ENCODE results near the gene TEAD1. TPM values are rescaled to one million over a fixed set of nuclear protein-coding genes. Genes with fewer than 3 reads are reported as not detected.

TEAD1 gene
- total RNA-seq, 4 donors from 2014 or later, result 45.7 to 88.7 (median 71.4) TPM

DNA sequence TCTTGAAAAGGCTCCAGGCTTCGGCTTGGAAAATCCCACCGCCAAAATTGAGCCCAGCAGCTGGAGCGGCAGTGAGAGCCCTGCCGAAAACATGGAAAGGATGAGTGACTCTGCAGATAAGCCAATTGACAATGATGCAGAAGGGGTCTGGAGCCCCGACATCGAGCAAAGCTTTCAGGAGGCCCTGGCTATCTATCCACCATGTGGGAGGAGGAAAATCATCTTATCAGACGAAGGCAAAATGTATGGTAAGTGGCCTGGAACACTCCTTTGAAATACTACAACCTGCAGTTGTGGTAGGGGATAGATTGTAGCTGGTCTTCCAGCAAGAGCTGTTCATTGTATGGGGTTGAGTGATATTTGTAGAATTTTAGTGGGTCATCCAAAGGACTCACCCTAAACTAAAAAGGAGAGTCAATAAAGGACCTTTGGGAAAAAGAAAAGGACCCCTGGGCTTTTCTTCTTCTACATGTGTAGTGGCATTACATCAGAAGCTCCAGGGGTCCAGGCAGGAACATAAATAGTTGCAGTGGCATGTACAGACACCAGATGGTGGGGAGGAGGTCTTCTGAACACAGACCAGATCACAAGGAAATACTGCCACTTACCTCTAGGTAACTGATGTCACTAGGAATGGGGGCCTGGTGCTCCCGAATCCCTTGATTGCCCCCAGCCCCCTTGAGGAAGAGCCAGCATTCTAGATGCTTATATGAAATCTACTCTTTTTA, 90.1 kb downstream of the TEAD1 start:
- no peak overlapping the region for H3K4me3 ChIP-seq (ENCODE audit: low read depth, poor library complexity, severe bottlenecking)
- no peak for TF ChIP-seq POLR2A (IDR thresholded peaks at IDR 0.05)
- TF ChIP-seq, protein P1, sequence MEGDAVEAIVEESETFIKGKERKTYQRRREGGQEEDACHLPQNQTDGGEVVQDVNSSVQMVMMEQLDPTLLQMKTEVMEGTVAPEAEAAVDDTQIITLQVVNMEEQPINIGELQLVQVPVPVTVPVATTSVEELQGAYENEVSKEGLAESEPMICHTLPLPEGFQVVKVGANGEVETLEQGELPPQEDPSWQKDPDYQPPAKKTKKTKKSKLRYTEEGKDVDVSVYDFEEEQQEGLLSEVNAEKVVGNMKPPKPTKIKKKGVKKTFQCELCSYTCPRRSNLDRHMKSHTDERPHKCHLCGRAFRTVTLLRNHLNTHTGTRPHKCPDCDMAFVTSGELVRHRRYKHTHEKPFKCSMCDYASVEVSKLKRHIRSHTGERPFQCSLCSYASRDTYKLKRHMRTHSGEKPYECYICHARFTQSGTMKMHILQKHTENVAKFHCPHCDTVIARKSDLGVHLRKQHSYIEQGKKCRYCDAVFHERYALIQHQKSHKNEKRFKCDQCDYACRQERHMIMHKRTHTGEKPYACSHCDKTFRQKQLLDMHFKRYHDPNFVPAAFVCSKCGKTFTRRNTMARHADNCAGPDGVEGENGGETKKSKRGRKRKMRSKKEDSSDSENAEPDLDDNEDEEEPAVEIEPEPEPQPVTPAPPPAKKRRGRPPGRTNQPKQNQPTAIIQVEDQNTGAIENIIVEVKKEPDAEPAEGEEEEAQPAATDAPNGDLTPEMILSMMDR (IDR thresholded peaks at IDR 0.05), result no peak
- intact Hi-C loops (cut with DNase I; ENCODE audit: low total_unique reads), result no loop called here
- no peak for DNase-seq (ENCODE audit: low spot score in 2 of 2)
- WGBS, 2 donors, result 92 to 93% methylated on average over 8 of the region's 8 CpGs

DNA sequence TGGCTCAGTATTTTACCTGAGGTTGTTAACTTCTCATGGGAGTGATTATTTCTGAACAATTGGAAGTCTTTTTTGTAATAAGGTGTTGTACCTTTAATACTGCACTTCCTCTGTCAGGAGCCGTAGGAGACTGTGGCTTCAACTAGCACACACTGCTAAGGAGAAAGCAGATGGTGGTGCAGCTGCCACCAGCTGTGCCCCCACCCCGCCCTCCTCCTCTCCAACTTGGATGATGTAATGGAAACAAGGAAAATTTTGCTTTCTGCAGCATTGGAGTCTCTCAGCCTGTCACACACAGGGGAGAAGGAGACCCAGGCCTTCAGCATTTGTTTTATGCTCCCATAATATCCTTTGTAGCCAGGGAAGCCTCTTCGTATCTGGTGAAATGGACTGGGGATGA, 91.2 kb downstream of the TEAD1 start:
- intact Hi-C loops (cut with DNase I; ENCODE audit: low total_unique reads), result no loop called here

DNA sequence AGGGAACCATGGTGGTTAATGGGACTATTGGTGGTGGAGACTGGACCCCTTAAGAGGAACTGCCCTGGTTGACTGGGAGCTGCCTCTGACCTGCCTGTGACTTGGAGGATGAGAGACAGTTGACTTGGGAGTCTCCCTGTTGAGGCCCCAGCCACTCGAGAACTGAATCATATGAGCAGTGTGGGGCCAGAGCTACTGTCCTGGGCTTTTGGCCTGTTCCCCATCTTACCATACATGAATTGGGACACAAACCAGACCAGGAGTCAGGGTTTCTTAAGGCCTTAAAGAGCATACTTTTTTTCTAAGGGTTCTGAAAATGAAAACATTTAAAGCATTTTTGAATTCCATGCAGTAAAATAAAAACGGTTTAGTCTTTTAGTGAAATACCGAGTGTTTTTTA, 92.8 kb downstream of the TEAD1 start:
- 76 to 79% methylated on average over 3 of the region's 3 CpGs for WGBS, 2 donors
- intact Hi-C loops (cut with DNase I; ENCODE audit: low total_unique reads), result no loop called here
- H3K4me3 ChIP-seq (ENCODE audit: low read depth, poor library complexity, severe bottlenecking), result no peak overlapping the region
- DNase-seq (ENCODE audit: low spot score in 2 of 2), result no peak
- no peak for TF ChIP-seq POLR2A (IDR thresholded peaks at IDR 0.05)
- TF ChIP-seq, protein P1 (IDR thresholded peaks at IDR 0.05), result no peak

More for the DNA sequence above, 91.2 kb downstream of the TEAD1 start:
- WGBS, 2 donors, result 55 to 71% methylated on average over 3 of the region's 3 CpGs
- no peak overlapping the region for H3K4me3 ChIP-seq (ENCODE audit: low read depth, poor library complexity, severe bottlenecking)
- TF ChIP-seq, protein P1 (IDR thresholded peaks at IDR 0.05), result no peak
- no peak for TF ChIP-seq POLR2A (IDR thresholded peaks at IDR 0.05)
- DNase-seq (ENCODE audit: low spot score in 2 of 2), result no peak

DNA sequence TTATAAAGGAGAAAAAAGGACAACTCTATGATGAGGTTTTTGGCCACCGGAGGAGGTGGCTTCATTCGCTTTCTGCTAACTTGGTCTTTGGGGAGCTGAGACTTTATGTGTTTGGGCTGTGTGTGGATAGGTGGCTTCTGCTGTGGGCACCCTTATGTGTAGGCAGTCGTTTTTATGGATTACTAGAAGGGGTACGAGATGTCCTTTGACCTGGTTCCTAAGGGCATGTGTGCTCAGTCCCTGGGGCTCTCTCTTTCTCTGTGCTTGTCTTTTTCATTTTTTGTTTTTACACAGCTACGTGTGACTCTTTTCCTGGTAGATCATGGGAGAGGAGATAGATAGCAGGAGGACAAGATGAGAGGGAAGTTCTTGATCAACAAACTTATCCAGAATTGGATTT, 93.4 kb downstream of the TEAD1 start:
- TF ChIP-seq, protein P1 (IDR thresholded peaks at IDR 0.05), result no peak
- TF ChIP-seq POLR2A (IDR thresholded peaks at IDR 0.05), result no peak
- H3K4me3 ChIP-seq (ENCODE audit: low read depth, poor library complexity, severe bottlenecking), result no peak overlapping the region
- 89 to 93% methylated on average over 5 of the region's 5 CpGs for WGBS, 2 donors
- DNase-seq (ENCODE audit: low spot score in 2 of 2), result no peak
- intact Hi-C loops (cut with DNase I; ENCODE audit: low total_unique reads), result no loop called here

DNA sequence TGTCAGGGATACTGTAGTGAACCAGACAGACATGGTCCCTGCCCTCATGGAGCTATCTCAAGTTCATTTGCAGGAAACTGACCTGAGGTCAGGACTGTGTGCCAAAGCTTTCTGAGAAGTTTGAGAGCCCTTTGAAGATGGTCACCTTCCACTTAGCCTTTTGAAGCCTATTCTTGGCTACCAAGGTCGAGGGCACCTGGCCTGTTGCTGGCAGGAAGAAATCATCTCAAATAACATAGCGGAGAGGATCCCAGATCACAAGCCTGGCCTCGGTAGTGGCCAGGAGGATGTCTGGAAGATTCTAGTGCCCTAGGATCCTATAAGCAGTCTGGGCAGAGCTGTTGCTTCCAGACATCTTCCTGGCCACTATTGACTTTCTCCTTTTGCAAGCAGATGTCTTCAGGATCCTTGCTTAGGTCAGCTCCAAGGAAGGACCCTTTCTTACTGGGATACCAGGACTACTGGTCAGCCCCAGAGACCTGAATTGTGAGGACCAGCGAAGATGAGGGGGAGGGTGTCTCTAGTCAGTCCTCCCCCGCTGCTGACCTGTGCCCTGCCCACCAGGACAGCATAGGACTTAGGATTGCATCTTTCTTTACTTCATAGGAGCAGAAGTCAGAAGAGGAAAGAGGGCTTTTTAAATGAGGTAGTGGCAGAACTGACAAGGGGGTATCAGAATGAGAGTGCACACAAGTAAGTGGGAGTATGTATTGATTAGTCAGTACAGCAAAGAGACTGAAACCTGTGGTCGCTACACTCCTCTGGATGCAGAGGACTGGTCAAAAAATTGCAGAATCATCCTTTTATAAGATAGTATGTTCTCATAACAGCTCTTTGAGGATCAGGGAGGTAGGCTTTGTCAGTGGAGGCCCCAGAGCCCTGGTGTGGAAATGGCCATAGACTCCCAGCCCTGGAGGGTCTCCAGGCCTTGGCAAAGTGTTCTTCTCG, 94.8 kb downstream of the TEAD1 start:
- 89 to 91% methylated on average over 7 of the region's 7 CpGs for WGBS, 2 donors
- no peak for DNase-seq (ENCODE audit: low spot score in 2 of 2)
- intact Hi-C loops (cut with DNase I; ENCODE audit: low total_unique reads), result no loop called here

More for the DNA sequence above, 94.8 kb downstream of the TEAD1 start:
- TF ChIP-seq, protein P1 (IDR thresholded peaks at IDR 0.05), result no peak
- TF ChIP-seq POLR2A (IDR thresholded peaks at IDR 0.05), result no peak
- H3K4me3 ChIP-seq (ENCODE audit: low read depth, poor library complexity, severe bottlenecking), result no peak overlapping the region
